Dendritic cell treated with granulocyte-macrophage colony-stimulating factor and Interleukin-4, amounts not matched to agents 40 ng/mL and 50 ng/mL, for 4 days (primary cell): Measurements from ENCODE around the gene ABCC9.

Source experiments
- H3K27ac Mint-ChIP-seq: one replicate; pipeline ENCODE4 v1.8.0; 2022; ENCODE audit warnings: mild to moderate bottlenecking, mixed read lengths
- H3K27me3 Mint-ChIP-seq: one replicate; pipeline ENCODE4 v1.8.0; 2022; ENCODE audit warnings: mild to moderate bottlenecking, mixed read lengths
- H3K36me3 Mint-ChIP-seq: one replicate; pipeline ENCODE4 v1.8.0; 2022; ENCODE audit warnings: low read depth, mixed read lengths
- H3K4me1 Mint-ChIP-seq: one replicate; pipeline ENCODE4 v1.8.0; 2022; ENCODE audit warnings: low read depth, mixed read lengths
- H3K4me3 Mint-ChIP-seq: one replicate; pipeline ENCODE4 v1.8.0; 2022; ENCODE audit warnings: mild to moderate bottlenecking, moderate library complexity, mixed read lengths
- H3K9me3 Mint-ChIP-seq: one replicate; pipeline ENCODE4 v1.8.0; 2022; ENCODE audit warnings: mixed read lengths
- intact Hi-C: fragments of 100-400 bp; cut with micrococcal nuclease; formaldehyde crosslinking; loops from one replicate; pipeline ENCODE4 v1.15.0; 2022

The ABCC9 gene

GRCh38 chr12:21828779-21829178, 112.4 kb downstream of the ABCC9 start:
- no peak overlapping the region for H3K4me3 Mint-ChIP-seq
- H3K4me1 Mint-ChIP-seq, result no peaks in the 10 kb centered on the region
- intact Hi-C loops, result no loop called here
- H3K27ac Mint-ChIP-seq, result no peak overlapping the region
- no peaks in the 10 kb centered on the region for H3K36me3 Mint-ChIP-seq
- peaks cover 10% of the 10 kb centered on the region for H3K9me3 Mint-ChIP-seq
- H3K27me3 Mint-ChIP-seq, result no peaks in the 10 kb centered on the region

GRCh38 chr12:21828136-21828775, 113.0 kb downstream of the ABCC9 start:
- Mint-ChIP-seq H3K36me3 (no peaks in the 10 kb centered on the region), H3K27ac (no peak overlapping the region), H3K9me3 (peaks cover 10% of the 10 kb centered on the region), H3K4me3 (no peak overlapping the region), H3K27me3 (no peaks in the 10 kb centered on the region), H3K4me1 (no peaks in the 10 kb centered on the region)
- intact Hi-C loops, result no loop called here

DNA sequence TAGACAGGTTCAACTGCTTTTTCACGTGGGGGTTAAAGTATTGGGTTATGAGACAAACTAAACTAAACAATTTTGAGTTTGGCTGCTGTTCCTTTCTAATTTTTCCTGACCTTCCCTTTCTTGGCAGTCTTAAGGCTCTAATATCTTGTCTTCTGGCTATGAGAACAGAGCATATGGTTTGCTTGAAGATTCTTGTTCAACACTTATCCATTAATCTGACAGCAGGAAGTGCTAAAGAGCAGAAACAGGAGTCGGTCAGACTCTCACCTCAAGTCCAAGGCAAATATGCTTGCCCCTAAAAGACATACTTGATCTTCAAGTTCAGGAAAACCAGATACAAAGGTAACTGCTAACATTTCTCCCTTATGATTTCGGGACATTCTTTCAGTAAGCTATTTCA, 114.1 kb downstream of the ABCC9 start:
- Mint-ChIP-seq H3K36me3 (no peaks in the 10 kb centered on the region), H3K9me3 (peaks cover 10% of the 10 kb centered on the region), H3K27me3 (no peaks in the 10 kb centered on the region), H3K27ac (no peak overlapping the region), H3K4me3 (no peak overlapping the region), H3K4me1 (no peaks in the 10 kb centered on the region)
- intact Hi-C loops, result no loop called here

DNA sequence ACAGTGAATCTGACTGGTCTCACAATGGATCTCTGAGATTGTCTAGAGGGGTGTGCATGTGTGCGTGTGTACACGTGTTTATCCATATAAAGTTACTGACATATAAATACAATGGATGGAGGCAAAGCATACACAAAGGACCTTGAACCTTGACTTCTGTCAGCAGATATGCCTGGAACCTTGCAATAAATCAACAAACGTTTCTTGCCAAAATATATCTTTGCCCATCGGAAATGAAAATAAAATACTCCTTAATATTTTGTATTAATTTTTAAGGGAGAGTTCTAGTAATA, 114.7 kb downstream of the ABCC9 start:
- intact Hi-C loops, result no loop called here
- no peak overlapping the region for H3K4me3 Mint-ChIP-seq
- H3K9me3 Mint-ChIP-seq, result peaks cover 7% of the 10 kb centered on the region
- no peaks in the 10 kb centered on the region for H3K36me3 Mint-ChIP-seq
- no peaks in the 10 kb centered on the region for H3K4me1 Mint-ChIP-seq
- no peaks in the 10 kb centered on the region for H3K27me3 Mint-ChIP-seq
- no peak overlapping the region for H3K27ac Mint-ChIP-seq

- H3K4me1 Mint-ChIP-seq, result no peaks in the 10 kb centered on the region
- H3K36me3 Mint-ChIP-seq, result no peaks in the 10 kb centered on the region
- H3K4me3 Mint-ChIP-seq, result no peak overlapping the region
- H3K27me3 Mint-ChIP-seq, result no peaks in the 10 kb centered on the region
- no peak overlapping the region for H3K27ac Mint-ChIP-seq
- intact Hi-C loops, result no loop called here
- peaks cover 2% of the 10 kb centered on the region for H3K9me3 Mint-ChIP-seq
Measured at GRCh38 chr12:21825886-21826617, 115.2 kb downstream of the ABCC9 start.

DNA sequence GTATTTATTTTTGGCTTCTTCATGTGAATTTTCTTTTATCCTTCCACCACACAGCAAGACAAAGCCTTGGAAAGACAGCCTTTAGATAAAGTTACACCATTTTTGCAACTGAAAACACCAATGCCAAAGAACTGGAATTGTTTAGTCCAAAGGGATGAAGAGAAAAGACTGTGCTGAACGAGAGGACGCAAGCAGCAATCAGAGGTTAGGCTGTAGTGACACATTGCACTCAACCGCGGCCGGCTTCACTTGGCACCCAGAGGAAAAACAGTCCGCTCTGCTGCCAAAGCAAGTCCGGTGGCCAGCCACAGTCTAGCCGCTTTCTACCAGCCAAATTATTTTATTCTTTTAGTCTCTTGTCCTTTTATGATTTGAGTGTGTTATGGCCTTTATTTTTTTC, 117.6 kb downstream of the ABCC9 start:
- no peak overlapping the region for H3K4me3 Mint-ChIP-seq
- H3K9me3 Mint-ChIP-seq, result no peaks in the 10 kb centered on the region
- intact Hi-C loops, result no loop called here

DNA sequence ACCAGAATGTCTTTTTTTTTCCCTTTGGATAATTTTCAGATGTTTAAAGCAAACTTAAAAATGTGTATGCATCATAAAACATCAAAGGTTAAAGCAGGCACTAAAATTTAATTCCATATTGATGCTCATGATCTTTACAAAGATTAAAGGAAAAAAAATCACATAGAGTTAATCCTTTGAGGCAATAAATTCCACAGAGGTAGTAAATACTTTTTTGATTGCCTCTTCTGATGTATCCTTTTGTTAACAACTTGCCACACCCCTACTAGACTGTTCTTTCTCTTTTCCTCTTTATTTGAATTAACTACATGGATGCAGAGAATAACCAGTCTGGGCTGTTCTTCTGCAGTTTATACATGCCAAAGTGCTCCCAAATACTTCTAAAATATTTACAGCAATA, 121.5 kb downstream of the ABCC9 start:
- no peaks in the 10 kb centered on the region for H3K4me1 Mint-ChIP-seq

More for the DNA sequence above, 117.6 kb downstream of the ABCC9 start:
- no peaks in the 10 kb centered on the region for H3K4me1 Mint-ChIP-seq
- H3K36me3 Mint-ChIP-seq, result no peaks in the 10 kb centered on the region
- no peak overlapping the region for H3K27ac Mint-ChIP-seq
- no peaks in the 10 kb centered on the region for H3K27me3 Mint-ChIP-seq

DNA sequence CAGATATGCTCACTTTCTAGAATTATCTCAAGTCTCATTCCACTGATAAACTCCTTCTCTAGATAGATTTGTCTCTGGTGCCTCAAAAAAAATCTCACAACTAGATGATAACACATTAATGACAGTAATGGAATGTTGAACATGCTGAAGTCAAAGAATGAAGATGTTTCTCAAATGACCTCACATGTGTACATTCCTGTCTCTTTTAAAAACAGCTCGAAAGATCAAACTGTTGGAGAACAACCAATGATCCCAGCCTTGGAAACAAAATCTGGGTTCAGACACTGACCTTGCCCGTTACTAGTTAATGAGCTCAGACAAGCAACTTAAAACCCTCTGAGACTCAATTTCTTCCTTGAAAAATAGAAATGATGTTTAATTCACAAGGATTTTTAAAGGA, 122.0 kb downstream of the ABCC9 start:
- Mint-ChIP-seq H3K9me3 (no peaks in the 10 kb centered on the region), H3K27ac (no peak overlapping the region), H3K4me1 (no peaks in the 10 kb centered on the region), H3K4me3 (no peak overlapping the region), H3K27me3 (no peaks in the 10 kb centered on the region), H3K36me3 (no peaks in the 10 kb centered on the region)
- intact Hi-C loops, result no loop called here

More for the DNA sequence above, 121.5 kb downstream of the ABCC9 start:
- H3K27ac Mint-ChIP-seq, result no peak overlapping the region
- no peaks in the 10 kb centered on the region for H3K27me3 Mint-ChIP-seq
- no peak overlapping the region for H3K4me3 Mint-ChIP-seq
- intact Hi-C loops, result no loop called here
- no peaks in the 10 kb centered on the region for H3K36me3 Mint-ChIP-seq
- H3K9me3 Mint-ChIP-seq, result no peaks in the 10 kb centered on the region

- Mint-ChIP-seq H3K4me3 (no peak overlapping the region), H3K9me3 (no peaks in the 10 kb centered on the region), H3K27ac (no peak overlapping the region), H3K4me1 (no peaks in the 10 kb centered on the region), H3K36me3 (no peaks in the 10 kb centered on the region), H3K27me3 (no peaks in the 10 kb centered on the region)
- intact Hi-C loops, result no loop called here
Measured at GRCh38 chr12:21818627-21819026, 122.6 kb downstream of the ABCC9 start.

DNA sequence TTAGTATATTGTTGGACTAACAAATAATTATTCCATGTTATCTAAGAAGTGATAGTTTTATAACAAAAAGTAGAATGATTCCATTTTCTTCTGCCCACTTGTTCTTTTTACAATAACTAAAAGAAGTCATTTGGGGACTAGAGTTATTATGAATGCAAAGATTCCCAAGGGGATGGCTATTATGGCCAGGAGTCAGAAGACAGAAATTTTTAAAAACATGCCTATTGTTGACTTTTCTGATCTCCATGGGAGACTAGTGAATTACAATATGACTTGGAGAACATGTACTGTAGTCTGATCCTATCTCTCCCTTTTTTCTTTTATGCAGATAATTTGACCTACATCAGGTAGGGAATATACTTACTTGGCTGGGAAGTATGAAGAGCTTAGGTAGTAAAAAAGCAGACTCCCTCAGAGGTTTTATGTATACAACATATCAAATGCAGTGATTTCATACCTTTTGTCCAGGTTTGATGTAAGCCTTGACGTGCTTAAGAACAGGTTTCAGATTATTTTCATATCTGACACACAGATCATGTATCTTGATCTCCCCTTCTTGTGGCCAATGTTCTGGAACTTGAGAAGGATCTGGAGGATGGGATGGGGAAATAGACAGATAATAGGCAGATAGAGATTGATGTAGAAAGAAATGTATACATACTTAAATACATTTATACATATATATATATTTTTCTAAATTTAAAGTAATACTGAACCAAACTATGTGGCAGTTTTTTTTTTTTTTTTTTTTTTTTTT, 125.7 kb downstream of the ABCC9 start:
- intact Hi-C loops, result no loop called here
- Mint-ChIP-seq H3K4me1 (no peaks in the 10 kb centered on the region), H3K9me3 (peaks cover 8% of the 10 kb centered on the region), H3K27ac (no peak overlapping the region), H3K27me3 (no peaks in the 10 kb centered on the region), H3K36me3 (no peaks in the 10 kb centered on the region), H3K4me3 (no peak overlapping the region)

GRCh38 chr12:21814814-21815213, 126.4 kb downstream of the ABCC9 start:
- H3K4me1 Mint-ChIP-seq, result no peaks in the 10 kb centered on the region
- no peaks in the 10 kb centered on the region for H3K36me3 Mint-ChIP-seq
- no peak overlapping the region for H3K4me3 Mint-ChIP-seq
- peaks cover 12% of the 10 kb centered on the region for H3K9me3 Mint-ChIP-seq
- intact Hi-C loops, result no loop called here
- H3K27ac Mint-ChIP-seq, result no peak overlapping the region
- H3K27me3 Mint-ChIP-seq, result no peaks in the 10 kb centered on the region

- intact Hi-C loops, result no loop called here
Measured at GRCh38 chr12:21814327-21814726, 126.9 kb downstream of the ABCC9 start.

DNA sequence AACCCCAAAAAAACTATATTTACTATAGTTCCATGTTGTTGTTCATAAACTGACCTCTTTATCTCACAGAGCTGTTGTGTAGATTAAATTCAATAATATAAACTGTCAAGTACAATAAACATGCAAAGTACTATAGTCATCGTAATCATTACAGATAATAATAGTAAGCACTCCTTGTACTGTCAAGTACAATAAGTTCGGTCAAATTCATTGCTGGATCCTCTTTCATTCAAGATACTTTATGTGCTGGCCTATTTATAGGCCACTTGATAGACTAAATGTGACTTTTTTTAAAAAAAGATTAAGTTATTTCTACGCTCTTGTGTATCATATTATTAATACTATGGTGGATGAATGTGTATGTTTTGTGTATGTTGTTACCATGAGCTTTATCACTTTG, 127.5 kb downstream of the ABCC9 start:
- H3K27me3 Mint-ChIP-seq, result no peaks in the 10 kb centered on the region

More at GRCh38 chr12:21814327-21814726, 126.9 kb downstream of the ABCC9 start:
- no peak overlapping the region for H3K4me3 Mint-ChIP-seq
- H3K36me3 Mint-ChIP-seq, result no peaks in the 10 kb centered on the region
- H3K9me3 Mint-ChIP-seq, result peaks cover 12% of the 10 kb centered on the region
- no peaks in the 10 kb centered on the region for H3K4me1 Mint-ChIP-seq
- H3K27ac Mint-ChIP-seq, result no peak overlapping the region
- H3K27me3 Mint-ChIP-seq, result no peaks in the 10 kb centered on the region

DNA sequence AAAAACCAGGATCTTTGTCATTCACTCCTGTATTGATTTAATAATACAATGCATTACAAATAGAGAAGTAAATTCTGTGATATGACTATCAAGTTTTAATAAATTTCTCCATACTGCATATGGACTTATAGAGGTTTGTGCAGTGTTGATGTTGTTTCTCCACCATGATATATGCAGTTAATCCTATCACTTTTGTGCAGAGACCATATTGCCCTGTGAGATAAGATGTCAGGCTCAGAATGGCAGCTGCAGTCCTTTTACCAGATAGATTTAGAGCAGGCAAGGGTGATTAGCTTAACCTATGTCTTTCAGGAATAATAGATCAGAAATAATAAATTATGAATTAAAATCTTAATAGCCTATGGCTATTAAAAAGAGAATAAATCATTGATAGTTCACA, 128.1 kb downstream of the ABCC9 start:
- H3K4me1 Mint-ChIP-seq, result no peaks in the 10 kb centered on the region
- intact Hi-C loops, result no loop called here
- no peaks in the 10 kb centered on the region for H3K36me3 Mint-ChIP-seq
- H3K4me3 Mint-ChIP-seq, result no peak overlapping the region
- peaks cover 12% of the 10 kb centered on the region for H3K9me3 Mint-ChIP-seq
- H3K27me3 Mint-ChIP-seq, result no peaks in the 10 kb centered on the region
- no peak overlapping the region for H3K27ac Mint-ChIP-seq

More for the DNA sequence above, 127.5 kb downstream of the ABCC9 start:
- H3K36me3 Mint-ChIP-seq, result no peaks in the 10 kb centered on the region
- no peaks in the 10 kb centered on the region for H3K4me1 Mint-ChIP-seq
- no peak overlapping the region for H3K4me3 Mint-ChIP-seq
- peaks cover 12% of the 10 kb centered on the region for H3K9me3 Mint-ChIP-seq
- intact Hi-C loops, result no loop called here
- H3K27ac Mint-ChIP-seq, result no peak overlapping the region
